Astrocyte (in vitro differentiated cells and primary cell): ENCODE data around the gene VWA5B1. TPM values are rescaled to one million over a fixed set of nuclear protein-coding genes. Genes with fewer than 3 reads are reported as not detected.

Experiments used
- DNase-seq: peaks from one replicate; pipeline ENCODE4 v3.0.0-alpha.2; 2010; ENCODE audit warnings: low read depth
- FAIRE-seq: peaks from 2 replicates; lab custom pipeline; 2011; peaks lifted over from hg19 to GRCh38; lab: Jason Lieb, UNC
- H2AFZ ChIP-seq: 2 replicates; pipeline ENCODE4 v1.6.0; 2012; ENCODE audit warnings: low read depth, low read length, inconsistent platforms
- H3K27ac ChIP-seq: 2 replicates; pipeline ENCODE4 v1.5.1; 2011; ENCODE audit warnings: low read depth, low read length, inconsistent platforms
- H3K27me3 ChIP-seq: 2 replicates; pipeline ENCODE4 v1.6.0; 2011; ENCODE audit warnings: low read length, inconsistent platforms; ENCODE audit not compliant: insufficient read depth
- H3K36me3 ChIP-seq: 2 replicates; pipeline ENCODE4 v1.5.1; 2011; ENCODE audit warnings: low read length, inconsistent platforms; ENCODE audit not compliant: insufficient read depth
- H3K4me1 ChIP-seq: 2 replicates; pipeline ENCODE4 v1.5.1; 2011; ENCODE audit warnings: low read length, inconsistent platforms; ENCODE audit not compliant: insufficient read depth
- H3K4me2 ChIP-seq: 2 replicates; pipeline ENCODE4 v1.6.0; 2012; ENCODE audit warnings: low read length, inconsistent platforms
- H3K4me3 ChIP-seq: 2 replicates; pipeline ENCODE4 v1.5.1; 2011; ENCODE audit warnings: low read depth, mild to moderate bottlenecking, low read length, inconsistent platforms; ENCODE audit not compliant: insufficient read depth
- H3K79me2 ChIP-seq: 2 replicates; pipeline ENCODE4 v1.6.0; 2012; ENCODE audit warnings: mild to moderate bottlenecking, low read length, inconsistent platforms; ENCODE audit not compliant: insufficient read depth
- H3K9ac ChIP-seq: 2 replicates; pipeline ENCODE4 v1.6.0; 2012; ENCODE audit warnings: mild to moderate bottlenecking, low read length, inconsistent platforms
- H3K9me3 ChIP-seq: 2 replicates; pipeline ENCODE4 v1.5.1; 2012; ENCODE audit warnings: low read depth, mild to moderate bottlenecking, low read length, inconsistent platforms; ENCODE audit not compliant: insufficient read depth
- H4K20me1 ChIP-seq: 2 replicates; pipeline ENCODE4 v1.6.0; 2012; ENCODE audit warnings: low read length, inconsistent platforms; ENCODE audit not compliant: insufficient read depth
- H3K27ac Mint-ChIP-seq: one replicate; pipeline ENCODE4 v1.8.0; 2021; ENCODE audit warnings: mild to moderate bottlenecking, mixed read lengths; ENCODE audit not compliant: unreplicated experiment
- H3K27me3 Mint-ChIP-seq: one replicate; pipeline ENCODE4 v1.8.0; 2021; ENCODE audit warnings: low read depth, mixed read lengths; ENCODE audit not compliant: unreplicated experiment
- H3K36me3 Mint-ChIP-seq: one replicate; pipeline ENCODE4 v1.8.0; 2021; ENCODE audit warnings: low read depth, mixed read lengths; ENCODE audit not compliant: unreplicated experiment
- H3K4me1 Mint-ChIP-seq: one replicate; pipeline ENCODE4 v1.8.0; 2021; ENCODE audit warnings: low read depth, mixed read lengths; ENCODE audit not compliant: unreplicated experiment
- H3K4me3 Mint-ChIP-seq: one replicate; pipeline ENCODE4 v1.8.0; 2021; ENCODE audit warnings: mild to moderate bottlenecking, moderate library complexity, mixed read lengths; ENCODE audit not compliant: unreplicated experiment
- H3K9me3 Mint-ChIP-seq: one replicate; pipeline ENCODE4 v1.8.0; 2021; ENCODE audit warnings: mild to moderate bottlenecking, mixed read lengths; ENCODE audit not compliant: unreplicated experiment
- CTCF ChIP-seq: IDR thresholded peaks from 2 replicates; pipeline ENCODE4 v1.5.1; 2011; ENCODE audit warnings: low read depth, mild to moderate bottlenecking, inconsistent platforms, low read length, moderate library complexity; ENCODE audit not compliant: insufficient read depth
- EZH2 ChIP-seq: IDR thresholded peaks from 2 replicates; pipeline ENCODE4 v1.6.1; 2012; ENCODE audit warnings: mild to moderate bottlenecking, low read length, inconsistent platforms; ENCODE audit not compliant: insufficient read depth
- total RNA-seq: library from RNA; stranded (reverse); gene quantifications from 2 replicates; pipeline ENCODE4 v1.2.1, GENCODE V29; 2021

VWA5B1 gene
- total RNA-seq, 1 donor from 2014 or later, result not detected

DNA sequence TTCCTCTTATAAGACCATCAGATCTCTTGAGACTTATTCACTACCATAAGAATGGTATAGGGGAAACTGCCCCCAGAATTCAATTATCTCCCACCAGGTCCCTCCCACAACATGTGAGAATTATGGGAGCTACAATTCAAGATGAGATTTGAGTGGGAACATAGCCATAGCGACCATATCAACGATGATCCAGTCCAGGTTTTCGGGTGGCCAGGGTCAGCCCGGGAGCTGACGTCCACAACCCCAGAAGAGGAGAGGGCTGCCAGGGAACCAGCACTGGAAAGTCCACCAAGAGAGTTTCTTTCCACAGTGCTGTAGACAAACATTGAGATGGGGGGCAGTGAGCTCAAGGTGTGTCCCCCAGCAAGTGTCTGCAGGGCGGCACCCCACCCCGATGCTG is 88.4 kb downstream of the VWA5B1 start:
- Histone ChIP-seq H3K9ac (no peak overlapping the region), H3K79me2 (no peaks in the 10 kb centered on the region), H3K4me1 (peaks cover 15% of the 10 kb centered on the region), H3K9me3 (no peaks in the 10 kb centered on the region), H3K27ac (no peak overlapping the region), H2AFZ (no peak overlapping the region), H3K36me3 (no peaks in the 10 kb centered on the region), H3K4me2 (no peak overlapping the region), H4K20me1 (no peaks in the 10 kb centered on the region), H3K27me3 (peaks cover 4% of the 10 kb centered on the region), H3K4me3 (no peak overlapping the region)
- no peaks in the 10 kb centered on the region for H3K36me3 Mint-ChIP-seq
- TF ChIP-seq CTCF (no peak), EZH2 (no peak)
- no peak overlapping the region for H3K4me3 Mint-ChIP-seq
- DNase-seq, result no peak
- no peaks in the 10 kb centered on the region for H3K9me3 Mint-ChIP-seq
- no peak for FAIRE-seq
- peaks cover 45% of the 10 kb centered on the region for H3K27me3 Mint-ChIP-seq
- H3K27ac Mint-ChIP-seq, result no peak overlapping the region
- H3K4me1 Mint-ChIP-seq, result peaks cover 16% of the 10 kb centered on the region

DNA sequence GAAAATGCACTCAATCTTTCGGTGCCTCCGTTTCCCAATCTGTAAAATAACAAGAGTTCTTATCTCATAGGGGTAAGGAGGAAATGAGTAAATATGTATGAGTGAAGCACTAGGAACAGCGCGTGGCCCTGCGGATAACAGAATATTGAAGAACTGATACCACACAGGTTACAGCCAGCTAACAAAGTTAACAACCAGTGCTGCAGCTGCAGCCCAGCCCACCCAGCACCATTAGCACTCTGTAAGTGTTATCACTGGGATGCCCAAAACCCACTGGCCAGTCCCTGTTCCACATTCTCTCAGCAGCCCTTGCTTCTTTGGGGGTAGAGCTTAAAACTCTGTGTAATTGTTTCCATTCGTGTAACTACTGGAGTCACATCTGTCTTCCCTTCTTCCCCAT is 89.5 kb downstream of the VWA5B1 start:
- no peaks in the 10 kb centered on the region for H3K36me3 Mint-ChIP-seq
- H3K4me1 Mint-ChIP-seq, result peaks cover 16% of the 10 kb centered on the region
- peaks cover 2% of the 10 kb centered on the region for H3K9me3 Mint-ChIP-seq
- Histone ChIP-seq H2AFZ (no peak overlapping the region), H3K9ac (no peak overlapping the region), H3K27me3 (peaks cover 8% of the 10 kb centered on the region), H3K79me2 (no peaks in the 10 kb centered on the region), H3K9me3 (no peaks in the 10 kb centered on the region), H3K36me3 (no peaks in the 10 kb centered on the region), H3K4me3 (no peak overlapping the region), H3K27ac (peak overlapping the region; percentile 9), H3K4me1 (peaks cover 15% of the 10 kb centered on the region), H4K20me1 (no peaks in the 10 kb centered on the region), H3K4me2 (peak overlapping the region; percentile 66)
- peak overlapping the region; percentile 26 for H3K27ac Mint-ChIP-seq
- no peak for FAIRE-seq
- H3K27me3 Mint-ChIP-seq, result peaks cover 51% of the 10 kb centered on the region
- no peak overlapping the region for H3K4me3 Mint-ChIP-seq
- no peak for TF ChIP-seq EZH2
- no peak for TF ChIP-seq CTCF
- DNase-seq, result no peak

- Mint-ChIP-seq H3K27me3 (peaks cover 51% of the 10 kb centered on the region), H3K4me3 (no peak overlapping the region), H3K36me3 (no peaks in the 10 kb centered on the region), H3K4me1 (peaks cover 15% of the 10 kb centered on the region), H3K27ac (peak overlapping the region; percentile 26), H3K9me3 (peaks cover 2% of the 10 kb centered on the region)
- Histone ChIP-seq H3K79me2 (no peaks in the 10 kb centered on the region), H4K20me1 (no peaks in the 10 kb centered on the region), H3K4me1 (peaks cover 15% of the 10 kb centered on the region), H3K9me3 (no peaks in the 10 kb centered on the region), H3K9ac (peak overlapping the region; percentile 16), H3K27me3 (peaks cover 9% of the 10 kb centered on the region), H2AFZ (peak overlapping the region; percentile 37), H3K36me3 (no peaks in the 10 kb centered on the region), H3K4me3 (no peak overlapping the region), H3K4me2 (peak overlapping the region; percentile 66), H3K27ac (peak overlapping the region; percentile 34)
- FAIRE-seq, result peak; percentile 23
- DNase-seq, result peak; percentile 95
- no peak for TF ChIP-seq EZH2
- TF ChIP-seq CTCF, result no peak
These were observed 90.0 kb downstream of the VWA5B1 start for GRCh38 chr1:20380616-20381035.
